Neutrophil (primary cell): ENCODE results near the gene HOXD10.

Source experiments
- H3K27ac ChIP-seq: fragments of 200-600 bp; sonication (generic); 2 replicates; pipeline ENCODE4 v1.5.1; 2016; ENCODE audit warnings: mild to moderate bottlenecking, moderate library complexity
- H3K27me3 ChIP-seq: fragments of 200-600 bp; sonication (generic); 2 replicates; pipeline ENCODE4 v1.6.0; 2016; ENCODE audit warnings: mild to moderate bottlenecking
- H3K36me3 ChIP-seq: fragments of 200-600 bp; sonication (generic); 2 replicates; pipeline ENCODE4 v1.5.1; 2017
- H3K4me1 ChIP-seq, 2 experiments: fragments of 200-600 bp in 1 of 2; sonication (generic) in 1 of 2; 1 replicate in 1 of 2; 2 replicates in 1 of 2; pipeline versions ENCODE4 v1.5.1 to v1.6.1; 2013 to 2016; ENCODE audit warnings: low read depth in 1 of 2, low read length in 1 of 2, mild to moderate bottlenecking in 1 of 2, moderate library complexity in 1 of 2; ENCODE audit not compliant: control insufficient read depth in 1 of 2, insufficient read depth in 1 of 2
- H3K4me3 ChIP-seq, 2 experiments: fragments of 200-600 bp in 1 of 2; sonication (generic) in 1 of 2; 1 replicate in 1 of 2; 2 replicates in 1 of 2; pipeline ENCODE4 v1.5.1; 2013 to 2016; ENCODE audit warnings: low read depth in 1 of 2, low read length in 1 of 2, mild to moderate bottlenecking in 1 of 2, moderate library complexity in 1 of 2
- H3K9me3 ChIP-seq: fragments of 200-600 bp; sonication (generic); 2 replicates; pipeline ENCODE4 v1.5.1; 2016
- CTCF ChIP-seq: fragments of 200-600 bp; sonication (generic); IDR thresholded peaks from 2 replicates; pipeline ENCODE4 v1.5.1; 2016; ENCODE audit warnings: antibody characterized with exemption

The HOXD10 gene

DNA sequence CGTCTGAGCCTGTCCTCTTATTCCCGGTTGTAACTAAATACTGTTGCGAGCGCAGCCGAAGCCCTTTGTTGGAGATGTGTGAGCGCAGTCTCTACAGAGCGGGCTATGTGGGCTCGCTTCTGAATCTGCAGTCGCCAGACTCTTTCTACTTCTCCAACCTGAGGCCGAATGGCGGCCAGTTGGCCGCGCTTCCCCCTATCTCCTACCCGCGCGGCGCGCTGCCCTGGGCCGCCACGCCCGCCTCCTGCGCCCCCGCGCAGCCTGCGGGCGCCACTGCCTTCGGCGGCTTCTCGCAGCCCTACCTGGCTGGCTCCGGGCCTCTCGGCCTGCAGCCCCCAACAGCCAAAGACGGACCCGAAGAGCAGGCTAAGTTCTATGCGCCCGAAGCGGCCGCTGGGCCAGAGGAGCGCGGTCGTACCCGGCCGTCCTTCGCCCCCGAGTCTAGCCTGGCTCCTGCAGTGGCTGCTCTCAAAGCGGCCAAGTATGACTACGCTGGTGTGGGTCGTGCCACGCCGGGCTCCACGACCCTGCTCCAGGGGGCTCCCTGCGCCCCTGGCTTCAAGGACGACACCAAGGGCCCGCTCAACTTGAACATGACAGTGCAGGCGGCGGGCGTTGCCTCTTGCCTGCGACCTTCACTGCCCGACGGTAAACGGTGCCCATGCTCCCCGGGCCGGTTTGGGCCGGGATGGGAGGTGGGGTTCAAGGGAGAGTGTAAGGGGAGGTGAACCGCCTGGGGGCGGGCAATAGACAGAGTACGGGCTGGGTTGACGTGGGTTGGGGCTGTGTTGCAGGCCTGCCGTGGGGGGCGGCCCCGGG, 16.6 kb upstream of the HOXD10 start, which contains the start of gene HOXD12:
Gene HOXD12 (plus strand): TSS at position 68 of the 819 bp plus-strand sequence. CDS start 7 bp downstream, at position 75.
- Histone ChIP-seq H3K9me3 (no peaks in the 10 kb centered on the region), H3K4me1 (peaks cover 19 to 27% of the 10 kb centered on the region in 2 experiments), H3K27ac (no peak within 1 kb of the TSS), H3K4me3 (no peak within 1 kb of the TSS), H3K36me3 (no peaks in the 10 kb centered on the region), H3K27me3 (peaks cover 100% of the 10 kb centered on the region)
- no peak for TF ChIP-seq CTCF

DNA sequence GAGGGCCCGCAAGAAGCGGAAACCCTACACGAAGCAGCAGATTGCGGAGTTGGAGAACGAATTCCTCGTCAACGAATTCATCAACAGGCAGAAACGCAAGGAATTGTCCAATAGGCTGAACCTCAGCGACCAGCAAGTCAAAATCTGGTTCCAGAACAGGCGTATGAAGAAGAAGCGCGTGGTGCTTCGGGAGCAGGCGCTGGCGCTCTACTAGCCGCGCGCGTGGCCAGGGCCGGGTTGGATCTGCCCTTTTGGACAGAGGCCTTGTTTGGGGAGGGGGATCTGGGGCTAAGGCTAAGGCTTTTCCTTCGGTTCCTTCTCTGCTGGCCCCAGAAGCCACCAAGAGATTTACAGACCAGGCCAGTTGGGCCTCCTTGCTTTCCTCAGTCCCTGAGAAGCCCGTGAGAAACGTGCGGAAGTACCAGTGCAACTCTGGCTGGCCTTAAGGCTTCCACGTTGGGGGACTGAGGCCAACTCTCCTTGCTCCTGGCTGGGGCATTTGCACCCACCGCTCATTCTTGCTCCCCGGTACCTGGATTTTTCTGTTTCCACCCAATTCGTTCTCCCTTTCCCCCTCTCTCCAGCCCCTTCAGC, 15.9 kb upstream of the HOXD10 start:
- H3K27me3 ChIP-seq: peaks cover 100% of the 10 kb centered on the region
- H3K4me3 ChIP-seq: no peak overlapping the region
- no peak for TF ChIP-seq CTCF
- H3K9me3 ChIP-seq: no peaks in the 10 kb centered on the region
- H3K27ac ChIP-seq: no peak overlapping the region
- peaks cover 19 to 27% of the 10 kb centered on the region in 2 experiments for H3K4me1 ChIP-seq
- H3K36me3 ChIP-seq: no peaks in the 10 kb centered on the region

- Histone ChIP-seq H3K4me1 (peaks cover 19 to 24% of the 10 kb centered on the region in 2 experiments), H3K4me3 (no peak overlapping the region), H3K27me3 (peaks cover 100% of the 10 kb centered on the region), H3K9me3 (no peaks in the 10 kb centered on the region), H3K36me3 (no peaks in the 10 kb centered on the region), H3K27ac (no peak overlapping the region)
- no peak for TF ChIP-seq CTCF
These were observed 15.3 kb upstream of the HOXD10 start for GRCh38 chr2:176101216-176101830.

DNA sequence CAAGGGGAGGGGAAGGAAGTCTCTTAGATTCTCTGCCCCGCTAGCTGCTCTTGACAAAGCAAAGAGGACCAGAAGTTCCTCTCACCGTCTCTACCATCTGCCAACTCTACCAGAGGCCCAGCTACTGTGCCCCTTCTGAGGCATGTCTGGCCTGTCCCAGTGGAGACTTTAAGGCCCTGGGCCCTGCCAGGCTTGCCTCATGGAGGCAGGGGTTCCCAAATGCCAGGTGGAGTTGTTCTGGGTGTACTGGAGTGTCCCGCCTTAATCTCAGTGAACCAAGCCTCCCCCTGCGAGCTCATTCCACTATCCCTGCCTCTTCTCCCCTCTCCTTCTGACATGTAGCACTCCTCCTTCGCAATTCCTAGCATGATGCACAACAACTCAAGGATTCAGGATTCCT, 14.7 kb upstream of the HOXD10 start:
- Histone ChIP-seq H3K36me3 (no peaks in the 10 kb centered on the region), H3K9me3 (no peaks in the 10 kb centered on the region), H3K27me3 (peaks cover 100% of the 10 kb centered on the region), H3K4me1 (peaks cover 18 to 24% of the 10 kb centered on the region in 2 experiments), H3K4me3 (no peak overlapping the region), H3K27ac (no peak overlapping the region)
- TF ChIP-seq CTCF: no peak

DNA sequence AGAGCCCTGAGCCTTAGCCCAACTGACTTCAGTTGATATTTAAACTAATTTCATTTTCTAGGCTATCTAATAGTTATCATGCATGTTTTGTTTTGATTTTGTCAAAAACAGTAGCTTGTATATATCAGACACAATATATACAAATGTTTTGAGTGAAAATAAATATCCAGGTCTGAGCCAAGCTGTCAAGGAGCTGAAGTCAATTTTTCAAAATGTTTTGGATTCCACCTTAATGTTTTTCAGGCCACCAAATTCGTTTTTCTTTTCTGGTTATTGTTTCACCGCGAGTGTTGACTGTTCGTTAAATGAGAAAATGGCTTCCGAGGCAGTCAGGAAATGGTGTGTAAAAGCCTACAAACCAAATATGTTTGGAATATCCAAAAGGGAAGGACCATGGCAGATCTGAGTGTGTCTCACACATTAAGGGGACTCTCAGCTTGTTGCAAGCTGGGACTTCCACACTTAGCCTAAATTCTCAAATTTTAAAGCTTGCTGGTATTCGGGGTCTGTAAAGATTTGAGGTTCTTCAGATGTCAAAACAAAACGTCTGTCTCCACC, 14.2 kb upstream of the HOXD10 start:
- no peaks in the 10 kb centered on the region for H3K9me3 ChIP-seq
- H3K27me3 ChIP-seq: peaks cover 100% of the 10 kb centered on the region
- no peak overlapping the region for H3K27ac ChIP-seq
- TF ChIP-seq CTCF: no peak
- peaks cover 17 to 24% of the 10 kb centered on the region in 2 experiments for H3K4me1 ChIP-seq
- H3K4me3 ChIP-seq: no peak overlapping the region
- no peaks in the 10 kb centered on the region for H3K36me3 ChIP-seq
